ENCODE data around the gene RIOK1. TPM values are rescaled to one million over a fixed set of nuclear protein-coding genes. Genes with fewer than 3 reads are reported as not detected.

The RIOK1 gene
- total and polyA plus RNA-seq, 2 of the 13 experiments (the other 11 are each of a cell fraction or from before 2014, with no cell fraction given) = 9.4 to 37.8 TPM

GRCh38 chr6:7424967-7425807 is 35.6 kb downstream of the RIOK1 start:
- no peak overlapping the region for H3K9ac ChIP-seq (ENCODE audit: insufficient read depth, low read depth, low read length)
- FAIRE-seq (peak; percentile 53), ATAC-seq (peak; percentile 85), DNase-seq (ENCODE audit: low spot score) (peak; percentile 79)
- no TSS peak for BruUV-seq (replicated peaks)
- no peak overlapping the region for H3K27ac ChIP-seq (ENCODE audit: extremely low read length, insufficient read depth, low read length)
- no peaks in the 10 kb centered on the region for H3K27me3 ChIP-seq (ENCODE audit: control insufficient read depth in 1 of 2, insufficient read depth in 2 of 2, low read length in 2 of 2)
- in situ Hi-C loops (cut with HindIII; ENCODE audit: extremely low pct_ligation_motif_present, low pct_unique_long_range_greater_than_20kb) = no loop called here
- H4K20me1 ChIP-seq (ENCODE audit: insufficient read depth, low read length) = no peaks in the 10 kb centered on the region
- WGBS (ENCODE audit: low lambda C conversion rate) = 68% methylated on average over 25 of the region's 25 CpGs
- intact Hi-C loops (cut with micrococcal nuclease; ENCODE audit: unreplicated experiment) = loop anchor here (1.0 to 2.0 kb wide), 4 partner anchors 118 to 190 kb away; partner anchors contain the start of gene SNRNP48
- CTCF ChIA-PET (ENCODE audit: low intra/inter-chr PET ratio, low total read pairs) = interaction anchor here (1.7 kb wide), 1 partner anchor 190 kb away, joined by 10 read pairs; no protein-coding TSS in a partner anchor
- POLR2A ChIA-PET = interaction anchor here (0.7 to 4.7 kb wide), 9 partner anchors 38 to 166 kb away, joined by 3 to 42 read pairs (median 11); partner anchors contain the start of genes DSP and SNRNP48
- no peak overlapping the region for H2AFZ ChIP-seq (ENCODE audit: low read length)
- peaks cover 24% of the 10 kb centered on the region for H3K4me1 ChIP-seq (ENCODE audit: insufficient read depth, low read length)
- H3K4me3 ChIP-seq (replicated peaks in 1 of 3; ENCODE audit: insufficient read depth in 1 of 3, low read depth in 2 of 3, low read length in 3 of 3) = no peak overlapping the region
- no peaks in the 10 kb centered on the region for H3K79me2 ChIP-seq (ENCODE audit: insufficient read depth, low read length)
- no peaks in the 10 kb centered on the region for H3K36me3 ChIP-seq (replicated peaks in 1 of 2; ENCODE audit: control insufficient read depth in 1 of 2, insufficient read depth in 2 of 2, low read length in 2 of 2)
- no peaks in the 10 kb centered on the region for H3K9me3 ChIP-seq (ENCODE audit: low read length)
- H3K4me2 ChIP-seq (ENCODE audit: low read depth, low read length) = peak overlapping the region; percentile 28; the same call in 1 of the 2 replicates
- no peak for TF ChIP-seq SPEN (CRISPR knock-in tag; IDR thresholded peaks at IDR 0.05; ENCODE audit: low read depth)
- TF ChIP-seq, protein P1, sequence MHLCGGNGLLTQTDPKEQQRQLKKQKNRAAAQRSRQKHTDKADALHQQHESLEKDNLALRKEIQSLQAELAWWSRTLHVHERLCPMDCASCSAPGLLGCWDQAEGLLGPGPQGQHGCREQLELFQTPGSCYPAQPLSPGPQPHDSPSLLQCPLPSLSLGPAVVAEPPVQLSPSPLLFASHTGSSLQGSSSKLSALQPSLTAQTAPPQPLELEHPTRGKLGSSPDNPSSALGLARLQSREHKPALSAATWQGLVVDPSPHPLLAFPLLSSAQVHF (CRISPR knock-in tag; IDR thresholded peaks at IDR 0.05) = no peak
- peak; percentile 91 for TF ChIP-seq MIXL1 (CRISPR knock-in tag; IDR thresholded peaks at IDR 0.05)
- no peak for TF ChIP-seq HNF1A (IDR thresholded peaks at IDR 0.05; ENCODE audit: low read depth)
- no peak for TF ChIP-seq HNF1A (CRISPR knock-in tag; IDR thresholded peaks at IDR 0.05; ENCODE audit: borderline replicate concordance)
- TF ChIP-seq, protein P2, sequence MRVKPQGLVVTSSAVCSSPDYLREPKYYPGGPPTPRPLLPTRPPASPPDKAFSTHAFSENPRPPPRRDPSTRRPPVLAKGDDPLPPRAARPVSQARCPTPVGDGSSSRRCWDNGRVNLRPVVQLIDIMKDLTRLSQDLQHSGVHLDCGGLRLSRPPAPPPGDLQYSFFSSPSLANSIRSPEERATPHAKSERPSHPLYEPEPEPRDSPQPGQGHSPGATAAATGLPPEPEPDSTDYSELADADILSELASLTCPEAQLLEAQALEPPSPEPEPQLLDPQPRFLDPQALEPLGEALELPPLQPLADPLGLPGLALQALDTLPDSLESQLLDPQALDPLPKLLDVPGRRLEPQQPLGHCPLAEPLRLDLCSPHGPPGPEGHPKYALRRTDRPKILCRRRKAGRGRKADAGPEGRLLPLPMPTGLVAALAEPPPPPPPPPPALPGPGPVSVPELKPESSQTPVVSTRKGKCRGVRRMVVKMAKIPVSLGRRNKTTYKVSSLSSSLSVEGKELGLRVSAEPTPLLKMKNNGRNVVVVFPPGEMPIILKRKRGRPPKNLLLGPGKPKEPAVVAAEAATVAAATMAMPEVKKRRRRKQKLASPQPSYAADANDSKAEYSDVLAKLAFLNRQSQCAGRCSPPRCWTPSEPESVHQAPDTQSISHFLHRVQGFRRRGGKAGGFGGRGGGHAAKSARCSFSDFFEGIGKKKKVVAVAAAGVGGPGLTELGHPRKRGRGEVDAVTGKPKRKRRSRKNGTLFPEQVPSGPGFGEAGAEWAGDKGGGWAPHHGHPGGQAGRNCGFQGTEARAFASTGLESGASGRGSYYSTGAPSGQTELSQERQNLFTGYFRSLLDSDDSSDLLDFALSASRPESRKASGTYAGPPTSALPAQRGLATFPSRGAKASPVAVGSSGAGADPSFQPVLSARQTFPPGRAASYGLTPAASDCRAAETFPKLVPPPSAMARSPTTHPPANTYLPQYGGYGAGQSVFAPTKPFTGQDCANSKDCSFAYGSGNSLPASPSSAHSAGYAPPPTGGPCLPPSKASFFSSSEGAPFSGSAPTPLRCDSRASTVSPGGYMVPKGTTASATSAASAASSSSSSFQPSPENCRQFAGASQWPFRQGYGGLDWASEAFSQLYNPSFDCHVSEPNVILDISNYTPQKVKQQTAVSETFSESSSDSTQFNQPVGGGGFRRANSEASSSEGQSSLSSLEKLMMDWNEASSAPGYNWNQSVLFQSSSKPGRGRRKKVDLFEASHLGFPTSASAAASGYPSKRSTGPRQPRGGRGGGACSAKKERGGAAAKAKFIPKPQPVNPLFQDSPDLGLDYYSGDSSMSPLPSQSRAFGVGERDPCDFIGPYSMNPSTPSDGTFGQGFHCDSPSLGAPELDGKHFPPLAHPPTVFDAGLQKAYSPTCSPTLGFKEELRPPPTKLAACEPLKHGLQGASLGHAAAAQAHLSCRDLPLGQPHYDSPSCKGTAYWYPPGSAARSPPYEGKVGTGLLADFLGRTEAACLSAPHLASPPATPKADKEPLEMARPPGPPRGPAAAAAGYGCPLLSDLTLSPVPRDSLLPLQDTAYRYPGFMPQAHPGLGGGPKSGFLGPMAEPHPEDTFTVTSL (CRISPR knock-in tag; IDR thresholded peaks at IDR 0.05; ENCODE audit: borderline replicate concordance) = no peak
- 0 out of 2 replicates have a peak, but pooled peaks have one; percentile 27 for TF ChIP-seq ZBTB25 (CRISPR knock-in tag; IDR thresholded peaks at IDR 0.05)
- peak; percentile 22 for TF ChIP-seq XRCC5 (optimal IDR thresholded peaks at IDR 0.05; ENCODE audit: low read length)

All from HepG2 (cell line).